ENCODE results near the gene DCP1B. TPM values are rescaled to one million over a fixed set of nuclear protein-coding genes. Genes with fewer than 3 reads are reported as not detected.

Gene DCP1B
- polyA plus RNA-seq, 2 of the 4 experiments (the other 2 are of a cell fraction): 7.7 to 19.2 TPM

DNA sequence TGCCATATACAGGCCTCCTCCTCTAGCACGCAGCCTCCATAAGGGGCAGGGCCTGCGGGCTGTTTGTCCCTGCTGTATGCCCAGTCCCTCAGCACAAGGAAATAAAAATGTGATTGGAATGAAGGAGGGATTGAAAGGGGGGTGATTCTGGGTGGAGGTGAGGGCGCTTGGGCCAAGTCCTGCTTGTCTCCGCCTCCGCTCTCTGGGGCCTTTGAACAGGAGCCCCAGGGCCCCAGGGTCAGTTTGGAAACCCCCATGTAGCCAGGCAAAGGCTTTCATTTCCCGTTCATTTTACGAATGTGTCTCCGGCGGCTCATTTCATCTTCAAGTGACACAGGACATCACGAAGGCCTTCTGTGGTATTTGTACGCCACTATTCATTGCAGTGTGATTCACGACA, 81.3 kb downstream of the DCP1B start:
- FAIRE-seq (no peak), ATAC-seq (no peak), DNase-seq (ENCODE audit: low read depth in 1 of 2, low spot score in 1 of 2) (no peak)

DNA sequence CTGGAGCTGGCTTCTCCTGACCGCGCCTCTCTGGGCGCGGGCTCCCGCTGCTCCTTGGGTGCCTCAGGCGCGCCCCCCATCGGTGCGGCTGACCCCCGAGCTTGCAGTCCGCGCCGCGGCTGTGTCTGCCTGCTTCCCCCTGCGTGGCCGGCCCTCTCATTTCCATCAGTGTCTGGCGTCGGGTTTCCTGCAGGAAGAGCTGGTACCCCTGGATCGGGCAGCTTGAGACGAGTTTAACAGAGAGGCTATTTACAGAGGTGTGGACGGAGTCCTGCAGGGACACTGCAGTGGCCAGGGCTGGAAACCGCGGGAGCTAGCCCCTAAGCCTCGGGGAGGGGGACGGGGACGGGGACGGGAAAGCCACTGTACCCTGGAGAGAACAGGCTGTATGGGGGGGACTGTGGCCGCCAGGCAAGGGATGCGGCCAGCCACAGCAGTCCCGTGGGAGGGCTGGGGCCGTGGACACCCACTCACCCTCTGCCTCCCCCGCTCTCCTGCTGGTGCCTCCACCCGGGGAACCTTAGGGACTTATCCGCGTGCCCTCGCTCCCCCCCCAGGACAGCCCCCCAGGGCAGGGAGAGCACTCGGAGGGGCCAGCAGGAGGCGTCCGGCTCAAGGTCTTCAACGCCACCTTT, 82.1 kb downstream of the DCP1B start:
- ChIA-PET CTCF (interaction anchor here (0.5 to 1.3 kb wide), 3 partner anchors 18 to 792 kb away, joined by 3 to 5 read pairs (median 4); no protein-coding TSS in a partner anchor), POLR2A (no interaction called here)
- H3K4me1 ChIP-seq: no peaks in the 10 kb centered on the region
- TF ChIP-seq POLR2AphosphoS2 (conservative IDR thresholded peaks at IDR 0.05; ENCODE audit: low read length) (no peak), ZSCAN20 (CRISPR knock-in tag; IDR thresholded peaks at IDR 0.05) (no peak), POLR2A (IDR thresholded peaks at IDR 0.05; ENCODE audit: low read length) (no peak), RCOR1 (IDR thresholded peaks at IDR 0.05; ENCODE audit: low read depth, low read length) (no peak), RAD21 (conservative IDR thresholded peaks at IDR 0.05 in 1 of 2, IDR thresholded peaks at IDR 0.05 in 1 of 2) (no peak), RARB (CRISPR knock-in tag; IDR thresholded peaks at IDR 0.05) (no peak), FOSL2 (IDR thresholded peaks at IDR 0.05) (no peak), FOSL2 (CRISPR knock-in tag; IDR thresholded peaks at IDR 0.05) (no peak), HOXB13 (CRISPR knock-in tag; IDR thresholded peaks at IDR 0.05; ENCODE audit: low read depth) (no peak), ZFP36 (IDR thresholded peaks at IDR 0.05; ENCODE audit: borderline replicate concordance, partially characterized antibody) (no peak), EHMT2 (IDR thresholded peaks at IDR 0.05; ENCODE audit: low read depth) (no peak), EP300 (IDR thresholded peaks at IDR 0.05) (no peak), CHD4 (IDR thresholded peaks at IDR 0.05; ENCODE audit: borderline replicate concordance) (no peak), GATA3 (IDR thresholded peaks at IDR 0.05; ENCODE audit: borderline replicate concordance) (no peak)
- TF ChIP-seq, protein P1, sequence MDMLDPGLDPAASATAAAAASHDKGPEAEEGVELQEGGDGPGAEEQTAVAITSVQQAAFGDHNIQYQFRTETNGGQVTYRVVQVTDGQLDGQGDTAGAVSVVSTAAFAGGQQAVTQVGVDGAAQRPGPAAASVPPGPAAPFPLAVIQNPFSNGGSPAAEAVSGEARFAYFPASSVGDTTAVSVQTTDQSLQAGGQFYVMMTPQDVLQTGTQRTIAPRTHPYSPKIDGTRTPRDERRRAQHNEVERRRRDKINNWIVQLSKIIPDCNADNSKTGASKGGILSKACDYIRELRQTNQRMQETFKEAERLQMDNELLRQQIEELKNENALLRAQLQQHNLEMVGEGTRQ (IDR thresholded peaks at IDR 0.05): no peak
- TF ChIP-seq, protein P2, sequence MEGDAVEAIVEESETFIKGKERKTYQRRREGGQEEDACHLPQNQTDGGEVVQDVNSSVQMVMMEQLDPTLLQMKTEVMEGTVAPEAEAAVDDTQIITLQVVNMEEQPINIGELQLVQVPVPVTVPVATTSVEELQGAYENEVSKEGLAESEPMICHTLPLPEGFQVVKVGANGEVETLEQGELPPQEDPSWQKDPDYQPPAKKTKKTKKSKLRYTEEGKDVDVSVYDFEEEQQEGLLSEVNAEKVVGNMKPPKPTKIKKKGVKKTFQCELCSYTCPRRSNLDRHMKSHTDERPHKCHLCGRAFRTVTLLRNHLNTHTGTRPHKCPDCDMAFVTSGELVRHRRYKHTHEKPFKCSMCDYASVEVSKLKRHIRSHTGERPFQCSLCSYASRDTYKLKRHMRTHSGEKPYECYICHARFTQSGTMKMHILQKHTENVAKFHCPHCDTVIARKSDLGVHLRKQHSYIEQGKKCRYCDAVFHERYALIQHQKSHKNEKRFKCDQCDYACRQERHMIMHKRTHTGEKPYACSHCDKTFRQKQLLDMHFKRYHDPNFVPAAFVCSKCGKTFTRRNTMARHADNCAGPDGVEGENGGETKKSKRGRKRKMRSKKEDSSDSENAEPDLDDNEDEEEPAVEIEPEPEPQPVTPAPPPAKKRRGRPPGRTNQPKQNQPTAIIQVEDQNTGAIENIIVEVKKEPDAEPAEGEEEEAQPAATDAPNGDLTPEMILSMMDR (IDR thresholded peaks at IDR 0.05): no peak
- TF ChIP-seq, protein P3, sequence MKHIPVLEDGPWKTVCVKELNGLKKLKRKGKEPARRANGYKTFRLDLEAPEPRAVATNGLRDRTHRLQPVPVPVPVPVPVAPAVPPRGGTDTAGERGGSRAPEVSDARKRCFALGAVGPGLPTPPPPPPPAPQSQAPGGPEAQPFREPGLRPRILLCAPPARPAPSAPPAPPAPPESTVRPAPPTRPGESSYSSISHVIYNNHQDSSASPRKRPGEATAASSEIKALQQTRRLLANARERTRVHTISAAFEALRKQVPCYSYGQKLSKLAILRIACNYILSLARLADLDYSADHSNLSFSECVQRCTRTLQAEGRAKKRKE (CRISPR knock-in tag; IDR thresholded peaks at IDR 0.05; ENCODE audit: low read depth): no peak
- TF ChIP-seq, protein P4, sequence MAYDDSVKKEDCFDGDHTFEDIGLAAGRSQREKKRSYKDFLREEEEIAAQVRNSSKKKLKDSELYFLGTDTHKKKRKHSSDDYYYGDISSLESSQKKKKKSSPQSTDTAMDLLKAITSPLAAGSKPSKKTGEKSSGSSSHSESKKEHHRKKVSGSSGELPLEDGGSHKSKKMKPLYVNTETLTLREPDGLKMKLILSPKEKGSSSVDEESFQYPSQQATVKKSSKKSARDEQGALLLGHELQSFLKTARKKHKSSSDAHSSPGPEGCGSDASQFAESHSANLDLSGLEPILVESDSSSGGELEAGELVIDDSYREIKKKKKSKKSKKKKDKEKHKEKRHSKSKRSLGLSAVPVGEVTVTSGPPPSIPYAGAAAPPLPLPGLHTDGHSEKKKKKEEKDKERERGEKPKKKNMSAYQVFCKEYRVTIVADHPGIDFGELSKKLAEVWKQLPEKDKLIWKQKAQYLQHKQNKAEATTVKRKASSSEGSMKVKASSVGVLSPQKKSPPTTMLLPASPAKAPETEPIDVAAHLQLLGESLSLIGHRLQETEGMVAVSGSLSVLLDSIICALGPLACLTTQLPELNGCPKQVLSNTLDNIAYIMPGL (CRISPR knock-in tag; IDR thresholded peaks at IDR 0.05; ENCODE audit: borderline replicate concordance): no peak
- no peak for ATAC-seq
- H3K4me2 ChIP-seq: no peak overlapping the region
- DNase-seq (ENCODE audit: low read depth in 1 of 2, low spot score in 1 of 2): no peak
- H3K27ac ChIP-seq: no peak overlapping the region
- no peaks in the 10 kb centered on the region for H3K9me3 ChIP-seq
- H3K4me3 ChIP-seq: no peak overlapping the region
- WGBS (ENCODE audit: missing lambda C conversion rate): 83% methylated on average over 29 of the region's 40 CpGs
- no peak for FAIRE-seq

More for the DNA sequence above, 81.3 kb downstream of the DCP1B start:
- ChIA-PET CTCF (interaction anchor here (1.3 kb wide), 1 partner anchor 17 kb away, joined by 5 read pairs; no protein-coding TSS in a partner anchor), POLR2A (no interaction called here)
- Histone ChIP-seq H3K4me1 (no peaks in the 10 kb centered on the region), H3K9me3 (no peaks in the 10 kb centered on the region), H3K4me2 (no peak overlapping the region), H3K27ac (no peak overlapping the region), H3K4me3 (no peak overlapping the region)
- 74% methylated on average over 12 of the region's 12 CpGs for WGBS (ENCODE audit: missing lambda C conversion rate)
- TF ChIP-seq CBX2 (IDR thresholded peaks at IDR 0.05; ENCODE audit: borderline replicate concordance, low read depth): no peak
- TF ChIP-seq FOSL2 (IDR thresholded peaks at IDR 0.05): no peak
- TF ChIP-seq FOSL2 (CRISPR knock-in tag; IDR thresholded peaks at IDR 0.05): no peak
- no peak for TF ChIP-seq CHD2 (IDR thresholded peaks at IDR 0.05; ENCODE audit: low read length, partially characterized antibody)
- no peak for TF ChIP-seq JUN (IDR thresholded peaks at IDR 0.05)
- no peak for TF ChIP-seq HOXB13 (CRISPR knock-in tag; IDR thresholded peaks at IDR 0.05; ENCODE audit: low read depth)
